Thymus (tissue), 11 donors: Measurements from ENCODE around the gene HNRNPC. TPM values are rescaled to one million over a fixed set of nuclear protein-coding genes. Genes with fewer than 3 reads are reported as not detected.
A peak's percentile ranks its signal among the peaks of the same experiment; 100 is the strongest.
"Not testable (repeated sequence)": the region's sequence is repeated elsewhere in the genome, so short reads cannot be mapped to it uniquely, and the experiment has no call there.

Experiments
- DNase-seq, 9 donors: peaks; one replicate each; pipeline ENCODE4 v3.0.0-alpha.2; 2013; ENCODE audit warnings: low spot score in 9 of 9, low read depth in 6 of 9, missing footprints in 1 of 9
- H3K27ac ChIP-seq, 2 donors: one replicate each; pipeline ENCODE4 v1.5.1; 2013; ENCODE audit warnings: control low read depth in 1 of 2, low read depth in 1 of 2, low read length in 1 of 2, mild to moderate bottlenecking in 1 of 2, moderate library complexity in 1 of 2
- H3K27me3 ChIP-seq, 2 donors: one replicate each; pipeline ENCODE4 v1.5.1; 2013; ENCODE audit warnings: low read length in 1 of 2; ENCODE audit not compliant: control insufficient read depth in 2 of 2, insufficient read depth in 1 of 2
- H3K36me3 ChIP-seq, 2 donors: one replicate each; pipeline ENCODE4 v1.5.1; 2013; ENCODE audit warnings: low read length in 1 of 2, mild to moderate bottlenecking in 1 of 2, moderate library complexity in 1 of 2; ENCODE audit not compliant: control insufficient read depth in 2 of 2, insufficient read depth in 2 of 2
- H3K4me1 ChIP-seq, 2 donors: one replicate each; pipeline ENCODE4 v1.5.1; 2013; ENCODE audit warnings: low read length in 2 of 2; ENCODE audit not compliant: control insufficient read depth in 2 of 2, insufficient read depth in 2 of 2
- H3K4me3 ChIP-seq, 2 donors: one replicate each; pipeline ENCODE4 v1.5.1; 2013; ENCODE audit warnings: low read length in 2 of 2, control low read depth in 1 of 2, mild to moderate bottlenecking in 1 of 2
- H3K9me3 ChIP-seq, 2 donors: one replicate each; pipeline ENCODE4 v1.5.1; 2013; ENCODE audit warnings: low read length in 1 of 2, mild to moderate bottlenecking in 1 of 2; ENCODE audit not compliant: control insufficient read depth in 2 of 2, insufficient read depth in 1 of 2
- WGBS: extraction: QIAGEN DNeasy Blood & Tissue Kit; methylation state at CpG from one replicate; pipeline ENCODE4 v1.1.7; 2013; 5-methylcytosine and 5-hydroxymethylcytosine counted together
- polyA plus RNA-seq: library from polyadenylated mRNA; stranded (reverse); fragments of 200-250 nt; gene quantifications from one replicate; pipeline ENCODE4 v1.2.3, GENCODE V29; 2013
- total RNA-seq: library from RNA; stranded (reverse); fragments of 120-200 nt; gene quantifications from one replicate; pipeline ENCODE4 v1.2.4, GENCODE V29; 2013
- donor health status: healthy.

Gene HNRNPC
- total and polyA plus RNA-seq, 2 donors = 909 to 968 TPM

DNA sequence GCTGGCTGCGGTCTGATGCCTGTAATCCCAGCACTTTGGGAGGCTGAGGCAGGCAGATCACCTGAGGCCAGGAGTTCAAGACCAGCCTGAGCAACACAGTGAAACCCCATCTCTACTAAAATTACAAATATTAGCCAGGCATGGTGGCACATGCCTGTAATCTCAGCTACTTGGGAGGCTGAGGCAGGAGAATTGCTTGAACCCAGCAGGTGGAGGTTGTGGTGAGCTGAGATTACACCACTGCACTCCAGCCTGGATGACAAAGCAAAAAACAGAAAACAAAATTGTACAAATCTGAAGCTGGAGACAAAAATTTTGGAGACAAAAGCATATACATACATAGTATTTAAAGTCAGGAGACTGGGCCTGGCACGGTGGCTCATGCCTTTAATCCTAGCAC is 17.3 kb upstream of the HNRNPC start:
- not testable (repeated sequence) for H3K27ac ChIP-seq, H3K36me3 ChIP-seq, H3K4me3 ChIP-seq, H3K4me1 ChIP-seq, H3K9me3 ChIP-seq, DNase-seq, H3K27me3 ChIP-seq
- 98% methylated on average over 2 of the region's 2 CpGs for WGBS

- H3K4me3 ChIP-seq, H3K4me1 ChIP-seq, H3K27me3 ChIP-seq, DNase-seq, H3K36me3 ChIP-seq, H3K9me3 ChIP-seq, H3K27ac ChIP-seq: not testable (repeated sequence)
- WGBS = 83% methylated on average over 8 of the region's 8 CpGs
Observed at GRCh38 chr14:21281917-21282316, 12.7 kb upstream of the HNRNPC start.

- H3K4me3 ChIP-seq = no peak within 1 kb of the TSS
- no peaks in the 10 kb centered on the region for H3K9me3 ChIP-seq
- no peak for DNase-seq
- 99% methylated on average over 2 of the region's 2 CpGs for WGBS
- H3K36me3 ChIP-seq = no peaks in the 10 kb centered on the region
- peaks cover 5 to 13% of the 10 kb centered on the region in 2 donors for H3K4me1 ChIP-seq
- no peaks in the 10 kb centered on the region for H3K27me3 ChIP-seq
- no peak within 1 kb of the TSS for H3K27ac ChIP-seq
Observed at GRCh38 chr14:21279783-21280182, 10.5 kb upstream of the HNRNPC start, which contains the start of gene RPGRIP1. Gene RPGRIP1 (plus strand): TSS chr14:21280083. CDS start chr14:21287977, 7,894 bp downstream.

DNA sequence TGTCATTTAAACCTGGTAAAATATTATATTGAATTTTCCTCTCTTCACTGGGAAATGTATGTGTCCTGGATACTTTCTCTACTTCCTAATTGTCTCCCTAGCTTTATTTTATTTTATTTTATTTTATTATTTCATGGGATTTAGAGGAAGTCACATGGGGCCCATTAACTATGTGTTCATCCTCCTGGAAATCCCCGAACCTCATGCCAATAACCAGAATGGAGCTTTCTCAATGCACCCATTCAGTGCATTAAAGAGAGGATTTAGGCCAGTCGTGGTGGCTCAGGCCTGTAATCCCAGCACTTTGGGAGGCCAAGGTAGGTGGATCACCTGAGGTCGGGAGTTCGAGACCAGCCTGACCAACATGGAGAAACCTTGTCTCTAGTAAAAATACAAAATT is 9.4 kb upstream of the HNRNPC start:
- Histone ChIP-seq H3K27ac (no peak overlapping the region), H3K4me3 (no peak overlapping the region), H3K9me3 (no peaks in the 10 kb centered on the region), H3K4me1 (peaks cover 5 to 17% of the 10 kb centered on the region in 2 donors), H3K36me3 (no peaks in the 10 kb centered on the region), H3K27me3 (no peaks in the 10 kb centered on the region)
- DNase-seq = no peak
- WGBS = 93% methylated on average over 4 of the region's 4 CpGs

DNA sequence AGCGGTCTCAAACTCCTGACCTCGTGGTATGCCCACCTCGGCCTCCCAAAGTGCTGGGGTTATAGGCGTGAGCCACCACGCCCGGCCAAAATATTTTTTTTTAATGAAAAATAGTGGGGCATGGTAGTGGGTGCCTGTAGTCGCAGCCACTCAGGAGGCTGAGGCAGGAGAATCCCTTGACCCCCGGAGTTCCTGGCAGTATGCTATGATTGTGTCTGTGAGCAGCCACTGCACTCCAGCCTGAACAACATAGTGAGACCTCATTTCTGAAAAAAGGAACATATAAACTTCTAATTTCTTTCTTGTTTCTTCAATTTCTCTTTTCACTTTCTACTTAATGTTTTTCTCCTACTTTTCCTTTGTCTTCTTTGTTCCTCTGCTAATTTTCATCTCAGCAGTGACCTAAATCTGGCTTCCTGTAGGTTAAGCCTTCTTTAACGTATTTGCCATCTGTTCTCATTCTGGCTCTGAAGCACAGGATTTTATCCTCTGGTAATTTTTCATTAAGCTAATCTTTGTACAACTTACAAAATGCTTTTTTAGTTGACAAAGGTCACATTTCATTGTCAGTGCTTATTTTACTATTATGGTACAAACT is 6.1 kb upstream of the HNRNPC start:
- Histone ChIP-seq H3K4me3 (peak overlapping the region in 1 of 2 donors; percentile 11), H3K4me1 (peaks cover 5 to 20% of the 10 kb centered on the region in 2 donors), H3K36me3 (no peaks in the 10 kb centered on the region), H3K27me3 (no peaks in the 10 kb centered on the region), H3K9me3 (peaks cover 0 to 2% of the 10 kb centered on the region in 2 donors), H3K27ac (peak overlapping the region; percentile 84 to 99)
- peak in 5 of 9 donors; percentile 35 to 74 (median 48) for DNase-seq
- 79% methylated on average over 9 of the region's 9 CpGs for WGBS

GRCh38 chr14:21272661-21273060 is 3.4 kb upstream of the HNRNPC start:
- peaks cover 8 to 27% of the 10 kb centered on the region in 2 donors for H3K4me1 ChIP-seq
- H3K9me3 ChIP-seq, H3K27ac ChIP-seq, H3K36me3 ChIP-seq, H3K27me3 ChIP-seq, H3K4me3 ChIP-seq, DNase-seq: not testable (repeated sequence)
- WGBS = 97% methylated on average over 17 of the region's 17 CpGs

GRCh38 chr14:21268617-21269251 is 508 bp downstream of the HNRNPC start:
- DNase-seq = peak in 8 of 9 donors; percentile 45 to 80 (median 54)
- peaks cover 16 to 32% of the 10 kb centered on the region in 2 donors for H3K4me1 ChIP-seq
- H3K4me3 ChIP-seq = peak overlapping the region; percentile 83 to 97
- peaks cover 0 to 7% of the 10 kb centered on the region in 2 donors for H3K9me3 ChIP-seq
- H3K36me3 ChIP-seq = peaks cover 6 to 44% of the 10 kb centered on the region in 2 donors
- under 1% methylated on average over 24 of the region's 24 CpGs for WGBS
- no peaks in the 10 kb centered on the region for H3K27me3 ChIP-seq
- H3K27ac ChIP-seq = peak overlapping the region; percentile 97 to 99

- H3K36me3 ChIP-seq = peaks cover 9 to 51% of the 10 kb centered on the region in 2 donors
- H3K9me3 ChIP-seq = peaks cover 0 to 7% of the 10 kb centered on the region in 2 donors
- peak in 1 of 9 donors; percentile 21 for DNase-seq
- H3K4me3 ChIP-seq = peak overlapping the region; percentile 83 to 97
- H3K4me1 ChIP-seq = peaks cover 16 to 34% of the 10 kb centered on the region in 2 donors
- H3K27ac ChIP-seq = peak overlapping the region in 1 of 2 donors; percentile 99
- WGBS = 4% methylated on average over 16 of the region's 16 CpGs
- H3K27me3 ChIP-seq = no peaks in the 10 kb centered on the region
Observed at GRCh38 chr14:21267886-21268616, 1.2 kb downstream of the HNRNPC start.

GRCh38 chr14:21267431-21267845 is 1.8 kb downstream of the HNRNPC start:
- Histone ChIP-seq H3K27me3 (no peaks in the 10 kb centered on the region), H3K36me3 (peaks cover 14 to 57% of the 10 kb centered on the region in 2 donors), H3K9me3 (peaks cover 0 to 7% of the 10 kb centered on the region in 2 donors), H3K27ac (peak overlapping the region in 1 of 2 donors; percentile 99), H3K4me3 (peak overlapping the region; percentile 83 to 97), H3K4me1 (peaks cover 17 to 37% of the 10 kb centered on the region in 2 donors)
- WGBS = 7% methylated on average over 10 of the region's 10 CpGs
- DNase-seq = no peak
